CD4-positive, alpha-beta T cell treated with Interferon alpha-2 for 1 hour (primary cell): ENCODE results near the gene ADNP2.
A peak's percentile ranks its signal among the peaks of the same experiment; 100 is the strongest.

ENCODE experiments used
- DNase-seq, 2 donors: peaks; one replicate each; pipeline ENCODE4 v3.0.0-alpha.2; 2020 to 2022

ADNP2 gene, protein sequence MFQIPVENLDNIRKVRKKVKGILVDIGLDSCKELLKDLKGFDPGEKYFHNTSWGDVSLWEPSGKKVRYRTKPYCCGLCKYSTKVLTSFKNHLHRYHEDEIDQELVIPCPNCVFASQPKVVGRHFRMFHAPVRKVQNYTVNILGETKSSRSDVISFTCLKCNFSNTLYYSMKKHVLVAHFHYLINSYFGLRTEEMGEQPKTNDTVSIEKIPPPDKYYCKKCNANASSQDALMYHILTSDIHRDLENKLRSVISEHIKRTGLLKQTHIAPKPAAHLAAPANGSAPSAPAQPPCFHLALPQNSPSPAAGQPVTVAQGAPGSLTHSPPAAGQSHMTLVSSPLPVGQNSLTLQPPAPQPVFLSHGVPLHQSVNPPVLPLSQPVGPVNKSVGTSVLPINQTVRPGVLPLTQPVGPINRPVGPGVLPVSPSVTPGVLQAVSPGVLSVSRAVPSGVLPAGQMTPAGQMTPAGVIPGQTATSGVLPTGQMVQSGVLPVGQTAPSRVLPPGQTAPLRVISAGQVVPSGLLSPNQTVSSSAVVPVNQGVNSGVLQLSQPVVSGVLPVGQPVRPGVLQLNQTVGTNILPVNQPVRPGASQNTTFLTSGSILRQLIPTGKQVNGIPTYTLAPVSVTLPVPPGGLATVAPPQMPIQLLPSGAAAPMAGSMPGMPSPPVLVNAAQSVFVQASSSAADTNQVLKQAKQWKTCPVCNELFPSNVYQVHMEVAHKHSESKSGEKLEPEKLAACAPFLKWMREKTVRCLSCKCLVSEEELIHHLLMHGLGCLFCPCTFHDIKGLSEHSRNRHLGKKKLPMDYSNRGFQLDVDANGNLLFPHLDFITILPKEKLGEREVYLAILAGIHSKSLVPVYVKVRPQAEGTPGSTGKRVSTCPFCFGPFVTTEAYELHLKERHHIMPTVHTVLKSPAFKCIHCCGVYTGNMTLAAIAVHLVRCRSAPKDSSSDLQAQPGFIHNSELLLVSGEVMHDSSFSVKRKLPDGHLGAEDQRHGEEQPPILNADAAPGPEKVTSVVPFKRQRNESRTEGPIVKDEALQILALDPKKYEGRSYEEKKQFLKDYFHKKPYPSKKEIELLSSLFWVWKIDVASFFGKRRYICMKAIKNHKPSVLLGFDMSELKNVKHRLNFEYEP

GRCh38 chr18:80108739-80109675, at the start of gene ADNP2:
Gene ADNP2 (plus strand): TSS chr18:80109262. CDS start chr18:80117543, 8,281 bp downstream.
- peak; percentile 92 to 94 for DNase-seq

DNA sequence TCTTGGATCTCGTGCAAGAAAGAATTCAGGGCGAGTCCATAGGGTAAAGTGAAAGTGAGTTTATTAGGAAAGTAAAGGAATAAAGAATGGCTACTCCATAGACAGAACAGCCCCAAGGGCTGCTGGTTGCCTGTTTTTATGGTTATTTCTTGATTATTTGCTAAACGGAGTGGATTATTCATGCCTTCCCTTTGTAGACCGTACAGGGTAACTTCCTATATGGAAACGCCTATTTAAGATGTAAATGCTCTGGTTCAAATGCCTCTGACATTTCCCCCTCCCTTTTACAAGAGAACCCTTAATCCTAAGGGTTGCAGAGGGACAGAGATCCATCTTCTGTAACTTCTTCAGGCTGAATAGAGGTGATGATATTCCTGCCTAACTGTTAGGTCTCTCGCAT, 49.1 kb upstream of the ADNP2 start:
- no peak for DNase-seq

DNA sequence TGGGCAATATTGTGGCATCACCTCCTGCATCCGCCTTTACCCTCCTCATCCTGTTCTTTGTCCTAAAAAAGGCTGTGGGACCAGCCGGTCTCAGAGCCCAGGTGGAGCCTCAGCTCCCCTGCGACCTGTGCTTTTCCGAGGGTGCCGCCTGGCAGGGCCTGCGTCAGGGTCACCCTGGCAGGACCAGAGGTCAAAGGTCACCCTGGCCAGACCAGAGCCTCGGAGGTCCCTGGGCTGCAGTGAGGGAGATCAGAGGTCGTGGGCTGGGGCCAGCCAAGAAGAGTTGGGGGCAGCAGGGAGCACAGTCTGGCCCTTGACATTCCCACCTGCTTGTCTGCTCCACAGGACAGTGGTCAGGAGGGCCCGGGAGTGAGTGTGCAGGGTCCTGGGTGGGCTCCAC, 43.4 kb upstream of the ADNP2 start:
- no peak for DNase-seq

DNA sequence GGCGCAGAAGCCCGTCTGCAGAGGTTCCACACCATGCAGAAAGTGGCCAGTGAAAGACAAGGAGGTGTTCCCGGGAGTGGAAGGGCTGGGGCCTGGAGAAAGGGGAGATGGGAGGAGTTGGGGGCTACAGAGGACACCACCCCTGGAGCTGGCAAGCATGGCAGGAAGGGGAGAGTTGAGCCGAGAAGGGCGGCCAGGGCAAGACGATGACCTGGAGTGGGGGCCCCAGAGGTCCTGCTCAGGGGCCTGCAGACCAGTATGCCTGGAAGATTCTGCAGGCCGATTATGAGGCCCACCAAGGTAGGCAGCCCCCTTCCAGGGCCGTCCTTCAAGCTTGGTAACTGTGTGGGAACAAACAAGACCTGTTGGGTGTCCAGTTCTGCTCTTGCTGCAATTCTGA, 41.7 kb upstream of the ADNP2 start:
- no peak for DNase-seq

- no peak for DNase-seq
Measured at GRCh38 chr18:80067897-80068296, 41.2 kb upstream of the ADNP2 start.

GRCh38 chr18:80068571-80069272, 40.3 kb upstream of the ADNP2 start:
- DNase-seq: no peak

DNA sequence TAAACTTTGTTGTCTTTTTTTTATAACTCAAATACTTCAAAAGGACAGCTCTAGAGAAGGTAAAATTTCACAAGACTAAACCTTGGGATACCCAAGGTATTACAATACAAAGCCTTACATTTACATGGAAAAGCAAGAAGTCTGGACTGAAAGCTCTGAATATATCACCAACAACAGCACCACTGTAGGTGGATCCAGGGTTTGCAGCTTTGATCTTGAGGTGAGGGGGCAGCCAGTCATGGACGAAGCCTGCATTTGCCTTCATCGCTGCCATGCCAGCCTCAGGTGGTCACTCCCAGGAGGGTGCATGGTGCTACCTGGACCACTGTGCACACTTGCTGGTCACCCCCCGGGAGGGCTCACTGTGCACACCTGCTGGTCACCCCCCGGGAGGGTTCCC, 38.2 kb upstream of the ADNP2 start:
- DNase-seq: no peak

DNA sequence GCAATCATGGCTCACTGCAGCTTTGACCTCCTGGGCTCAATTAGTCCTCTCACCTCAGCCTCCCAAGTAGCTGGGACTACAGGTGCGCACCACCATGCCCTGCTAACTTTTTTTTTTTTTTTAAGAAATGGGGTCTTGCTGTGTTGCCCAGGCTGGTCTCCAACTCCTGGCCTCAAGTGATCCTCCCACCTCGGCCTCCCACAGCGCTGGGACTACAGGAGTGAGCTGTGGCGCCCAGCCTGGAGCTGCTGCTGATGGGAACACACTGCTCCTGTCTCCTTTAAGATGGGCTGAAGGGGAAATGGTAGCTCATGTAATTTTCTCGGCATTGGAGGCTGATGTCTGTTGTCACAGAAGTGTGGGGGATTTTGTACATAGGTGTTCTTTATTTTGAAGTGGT, 34.9 kb upstream of the ADNP2 start:
- DNase-seq: no peak

GRCh38 chr18:80074697-80075096, 34.4 kb upstream of the ADNP2 start:
- DNase-seq: no peak

DNA sequence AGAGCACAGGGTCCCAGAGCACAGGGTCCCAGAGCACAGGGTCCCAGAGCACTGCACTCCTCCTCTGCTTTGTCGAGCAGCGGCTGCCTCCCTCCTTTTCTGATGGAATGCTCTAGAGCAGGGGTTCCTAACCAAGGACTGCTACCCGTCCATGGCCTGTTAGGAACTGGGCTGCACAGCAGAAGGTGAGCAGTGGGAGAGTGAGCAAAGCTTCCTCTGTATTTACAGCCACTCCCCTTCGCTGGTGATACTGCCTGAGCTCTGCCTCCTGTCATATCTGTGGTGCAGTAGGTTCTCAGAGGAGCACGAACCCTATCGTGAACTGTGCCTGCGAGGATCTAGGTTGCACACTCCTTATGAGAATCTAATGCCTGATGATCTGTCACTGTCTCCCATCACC, 33.1 kb upstream of the ADNP2 start:
- no peak for DNase-seq

GRCh38 chr18:80076379-80076778, 32.7 kb upstream of the ADNP2 start:
- no peak for DNase-seq

GRCh38 chr18:80077873-80078272, 31.2 kb upstream of the ADNP2 start:
- DNase-seq: no peak

GRCh38 chr18:80086281-80086680, 22.8 kb upstream of the ADNP2 start:
- no peak for DNase-seq

DNA sequence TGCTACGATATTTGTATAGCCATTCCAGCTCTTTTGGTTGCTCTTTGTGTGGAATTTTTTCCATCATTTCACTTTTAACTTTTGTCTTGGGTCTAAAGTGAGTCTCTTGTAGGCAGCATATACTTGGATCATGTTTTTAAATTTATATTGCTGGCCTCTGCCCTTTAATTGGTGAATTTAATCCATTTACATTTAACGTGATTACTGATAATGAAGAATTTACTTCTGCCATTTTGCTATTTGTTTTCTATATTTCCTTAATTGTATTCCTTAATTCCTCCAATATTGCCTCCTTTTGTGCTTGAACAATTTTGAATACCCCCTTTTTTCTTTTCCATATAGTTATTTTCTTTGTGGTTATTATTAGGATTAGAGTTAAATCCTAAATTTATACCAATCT, 21.0 kb upstream of the ADNP2 start:
- DNase-seq: no peak

- no peak for DNase-seq
Measured at GRCh38 chr18:80088823-80089222, 20.2 kb upstream of the ADNP2 start.

GRCh38 chr18:80095414-80095813, 13.6 kb upstream of the ADNP2 start:
- no peak for DNase-seq

DNA sequence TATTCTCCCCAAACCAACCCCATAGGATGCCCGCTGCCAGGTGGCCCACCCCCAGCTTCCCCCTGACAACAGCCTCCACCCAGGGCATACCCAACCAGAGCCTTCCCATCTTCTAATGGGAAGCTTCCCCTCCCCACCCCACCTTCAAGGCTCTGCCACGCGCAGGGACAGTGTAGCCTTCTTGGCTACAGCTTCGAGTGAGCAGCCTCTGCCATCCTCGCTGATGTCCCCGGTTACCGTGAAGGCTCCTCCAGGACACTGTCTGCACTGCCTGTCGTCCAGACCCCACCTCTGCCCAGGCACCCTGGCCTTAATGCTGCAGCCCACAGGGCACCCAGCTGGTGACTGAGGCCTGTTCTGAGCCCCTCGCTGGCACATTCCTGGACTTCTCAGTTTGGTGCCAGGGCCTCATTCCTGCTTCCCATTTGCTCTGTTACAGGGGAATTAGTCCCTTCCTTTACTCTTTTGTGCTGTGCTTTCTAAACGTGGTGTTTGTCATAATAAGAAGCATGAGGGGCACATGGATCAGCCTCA, 13.0 kb upstream of the ADNP2 start:
- DNase-seq: no peak

- DNase-seq: no peak
Measured at GRCh38 chr18:80097201-80097600, 11.9 kb upstream of the ADNP2 start.

DNA sequence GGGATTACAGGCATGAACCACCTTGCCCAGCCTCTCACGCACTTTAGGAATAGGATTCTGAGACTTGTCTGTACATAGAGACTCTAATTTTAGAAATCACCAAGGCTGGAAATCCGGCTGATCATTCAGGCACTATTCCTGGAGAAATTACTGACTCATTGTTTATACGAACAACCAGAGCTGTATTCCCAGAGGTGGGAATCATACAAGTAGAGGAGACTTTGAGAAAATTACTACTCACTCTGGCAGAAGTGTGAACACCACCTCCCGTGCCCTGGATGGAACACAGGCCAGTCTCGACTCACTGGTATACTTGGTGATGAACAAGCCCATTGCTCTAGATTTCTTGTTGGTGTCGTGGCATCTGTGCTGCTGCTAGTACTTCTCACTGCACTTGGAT, 5.8 kb upstream of the ADNP2 start:
- no peak for DNase-seq

DNA sequence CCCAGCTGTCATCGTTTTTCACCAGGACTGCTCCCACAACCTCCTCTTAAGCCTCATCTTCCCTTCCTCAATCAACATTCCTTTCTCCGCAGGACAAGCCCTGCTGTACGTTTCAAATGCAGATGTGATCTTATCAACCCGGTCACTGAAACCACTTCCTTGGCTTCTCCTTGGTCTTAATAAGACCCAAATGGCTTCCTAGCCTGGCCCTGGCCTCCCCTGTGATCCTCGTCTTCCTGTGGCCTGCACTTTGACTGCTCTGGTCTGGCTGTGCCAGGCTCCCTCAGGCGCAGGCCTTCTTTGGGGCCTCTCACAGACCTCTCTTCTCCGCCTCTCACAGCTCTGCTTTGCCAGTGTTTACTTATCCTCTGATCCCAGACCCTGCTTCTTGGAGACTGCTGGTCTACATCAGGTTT, 4.7 kb upstream of the ADNP2 start:
- no peak for DNase-seq

DNA sequence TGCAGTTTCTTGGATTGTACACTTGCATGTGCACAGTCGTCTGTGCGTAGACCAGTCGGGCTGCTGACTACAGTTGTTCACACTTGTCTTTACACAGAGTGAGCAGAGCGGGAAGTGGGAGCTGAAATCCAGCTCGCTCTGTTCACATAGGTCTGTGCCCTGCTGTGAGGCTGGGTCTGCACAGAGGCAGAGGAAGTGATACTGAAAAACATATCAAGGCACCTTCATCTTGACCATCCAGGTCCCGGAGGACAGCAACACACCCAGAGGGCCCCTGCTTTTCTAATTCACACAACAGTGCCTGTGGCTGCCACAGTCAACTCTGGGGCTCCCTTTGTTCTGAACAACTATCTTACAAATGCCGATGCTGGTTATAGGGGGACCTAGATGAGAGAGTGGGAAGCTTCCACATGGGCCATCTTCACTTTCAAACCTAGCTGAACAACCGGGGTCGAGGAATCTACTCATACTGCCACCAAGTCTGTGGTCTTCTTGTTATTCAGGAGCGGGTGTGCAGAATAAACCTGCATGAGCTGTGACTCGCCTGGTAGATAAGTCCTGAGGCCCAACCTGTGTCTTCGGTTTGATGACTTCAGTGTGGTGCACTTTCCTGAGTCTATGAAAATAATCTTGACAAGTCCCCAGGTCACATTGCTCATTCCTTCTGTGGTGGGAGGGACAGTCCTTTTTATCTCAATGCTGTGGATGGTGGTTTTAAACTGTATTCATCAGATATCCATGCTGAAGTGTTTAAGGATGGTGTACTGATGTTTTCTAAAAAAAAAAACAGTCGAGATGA, 3.5 kb upstream of the ADNP2 start:
- no peak for DNase-seq
